Measurements from ENCODE around the gene REPS2.

GRCh38 chrX:17164941-17165340 is 218.5 kb downstream of the REPS2 start:
- TF ChIP-seq FOXM1 (IDR thresholded peaks at IDR 0.05; ENCODE audit: borderline replicate concordance) (no peak), FOXK2 (IDR thresholded peaks at IDR 0.05) (no peak), FOXA1 (IDR thresholded peaks at IDR 0.05) (no peak), CTBP1 (IDR thresholded peaks at IDR 0.05; ENCODE audit: borderline replicate concordance) (no peak)
